Keratinocyte (primary cell): ENCODE results near the gene ATOH1.

Experiments used
- EZH2 ChIP-seq: IDR thresholded peaks from one replicate; pipeline ENCODE4 v1.6.1; 2012; ENCODE audit warnings: inconsistent platforms, mild to moderate bottlenecking, low read length, moderate library complexity
- TF ChIP-seq, protein P1 (sequence below), 3 experiments: IDR thresholded peaks in 1 of 3; conservative IDR thresholded peaks in 1 of 3; optimal IDR thresholded peaks in 1 of 3; 2 replicates in 2 of 3; 3 replicates in 1 of 3; pipeline versions ENCODE3 to v1.5.1; 2011; ENCODE audit warnings: low read length in 3 of 3, mild to moderate bottlenecking in 3 of 3, moderate library complexity in 2 of 3, control low read depth in 1 of 3, inconsistent platforms in 1 of 3; ENCODE audit not compliant: insufficient read depth in 2 of 3; ENCODE audit errors: extremely low read depth in 1 of 3

- TF ChIP-seq, protein P1, sequence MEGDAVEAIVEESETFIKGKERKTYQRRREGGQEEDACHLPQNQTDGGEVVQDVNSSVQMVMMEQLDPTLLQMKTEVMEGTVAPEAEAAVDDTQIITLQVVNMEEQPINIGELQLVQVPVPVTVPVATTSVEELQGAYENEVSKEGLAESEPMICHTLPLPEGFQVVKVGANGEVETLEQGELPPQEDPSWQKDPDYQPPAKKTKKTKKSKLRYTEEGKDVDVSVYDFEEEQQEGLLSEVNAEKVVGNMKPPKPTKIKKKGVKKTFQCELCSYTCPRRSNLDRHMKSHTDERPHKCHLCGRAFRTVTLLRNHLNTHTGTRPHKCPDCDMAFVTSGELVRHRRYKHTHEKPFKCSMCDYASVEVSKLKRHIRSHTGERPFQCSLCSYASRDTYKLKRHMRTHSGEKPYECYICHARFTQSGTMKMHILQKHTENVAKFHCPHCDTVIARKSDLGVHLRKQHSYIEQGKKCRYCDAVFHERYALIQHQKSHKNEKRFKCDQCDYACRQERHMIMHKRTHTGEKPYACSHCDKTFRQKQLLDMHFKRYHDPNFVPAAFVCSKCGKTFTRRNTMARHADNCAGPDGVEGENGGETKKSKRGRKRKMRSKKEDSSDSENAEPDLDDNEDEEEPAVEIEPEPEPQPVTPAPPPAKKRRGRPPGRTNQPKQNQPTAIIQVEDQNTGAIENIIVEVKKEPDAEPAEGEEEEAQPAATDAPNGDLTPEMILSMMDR (optimal IDR thresholded peaks at IDR 0.05 in 1 of 3, IDR thresholded peaks at IDR 0.05 in 1 of 3, conservative IDR thresholded peaks at IDR 0.05 in 1 of 3; ENCODE audit: extremely low read depth in 1 of 3, insufficient read depth in 2 of 3, low read length in 3 of 3): no peak
- TF ChIP-seq EZH2: no peak
Observed at GRCh38 chr4:93813092-93813491, 15.5 kb upstream of the ATOH1 start.
